HCT116 (cell line): ENCODE data around the gene PPP1R10. TPM values are rescaled to one million over a fixed set of nuclear protein-coding genes. Genes with fewer than 3 reads are reported as not detected.

Source experiments
- ATAC-seq: fragments of 200-7000 bp; cut with Tn5 transposase; 2 replicates; pipeline ENCODE4 v1.9.1; 2020; ENCODE audit warnings: mild to moderate bottlenecking, moderate library complexity
- BruUV-seq: library from RNA; stranded (reverse); fragments of 400-500 nt; replicated peaks from 2 replicates; lab custom pipeline; 2021; lab: Mats Ljungman, UMichigan
- CTCF ChIA-PET: fragments of 300-600 bp; sonication (Branson Sonifier 250); formaldehyde crosslinking; loops from one replicate; lab custom pipeline; 2021; ENCODE audit warnings: antibody characterized with exemption; lab: Charles Lee
- POLR2A ChIA-PET: fragments of 300-600, 350-600 bp; sonication (Branson Sonifier 250); formaldehyde crosslinking; loops from one replicate; lab custom pipeline; 2021; ENCODE audit warnings: antibody characterized with exemption; lab: Charles Lee
- RAD21 ChIA-PET, 2 experiments: fragments of 300-600 bp; sonication (Branson Sonifier 250); formaldehyde crosslinking; loops; one replicate each; lab custom pipeline; 2023; ENCODE audit warnings: low total read pairs in 2 of 2; ENCODE audit not compliant: uncharacterized antibody in 2 of 2, unreplicated experiment in 2 of 2, low non-redundant PET in 1 of 2; lab: Charles Lee
- DNase-seq: peaks from one replicate; pipeline ENCODE4 v3.0.0-alpha.2; 2010; ENCODE audit warnings: low read depth, low spot score
- H2AFZ ChIP-seq: fragments of 200-600 bp; shearing (Covaris generic), sonication (generic); 2 replicates; pipeline ENCODE4 v1.6.1; 2017; ENCODE audit warnings: low read depth, mixed run types, mixed read lengths, antibody characterized with exemption, low read length; ENCODE audit not compliant: poor library complexity, severe bottlenecking
- H3K27ac ChIP-seq: 2 replicates; pipeline ENCODE4 v1.5.1; 2012; ENCODE audit warnings: low read depth, low read length
- H3K27me3 ChIP-seq: fragments of 200-600 bp; sonication (generic); 2 replicates; pipeline ENCODE4 v1.6.1; 2016; ENCODE audit warnings: mixed run types, low read length, mixed read lengths; ENCODE audit not compliant: insufficient read depth
- H3K36me3 ChIP-seq, 2 experiments: fragments of 200-500 bp in 1 of 2; fragments of 200-600 bp in 1 of 2; sonication (Bioruptor generic) in 1 of 2; sonication (generic) in 1 of 2; 2 replicates each; pipeline versions ENCODE4 v1.5.1 to v1.6.1; 2014 to 2016; ENCODE audit warnings: low read length in 2 of 2, inconsistent platforms in 1 of 2, mixed read lengths in 1 of 2, mixed run types in 1 of 2; ENCODE audit not compliant: insufficient read depth in 2 of 2, control insufficient read depth in 1 of 2
- H3K4me1 ChIP-seq, 2 experiments: fragments of 200-600 bp in 1 of 2; sonication (generic) in 1 of 2; 2 replicates each; pipeline versions ENCODE4 v1.5.1 to v1.6.1; 2012 to 2017; ENCODE audit warnings: low read length in 2 of 2, inconsistent platforms in 1 of 2, mild to moderate bottlenecking in 1 of 2, mixed read lengths in 1 of 2, mixed run types in 1 of 2, moderate library complexity in 1 of 2; ENCODE audit not compliant: insufficient read depth in 2 of 2, control insufficient read depth in 1 of 2
- H3K4me2 ChIP-seq: fragments of 200-600 bp; sonication (generic); 2 replicates; pipeline ENCODE4 v1.6.1; 2017; ENCODE audit warnings: mixed run types, low read length, mixed read lengths
- H3K4me3 ChIP-seq, 2 experiments: fragments of 200-600 bp in 1 of 2; sonication (generic) in 1 of 2; replicated peaks in 1 of 2; 2 replicates each; pipeline ENCODE4 v1.5.1; 2011 to 2016; ENCODE audit warnings: low read length in 2 of 2, control low read depth in 1 of 2, low read depth in 1 of 2, mild to moderate bottlenecking in 1 of 2, mixed read lengths in 1 of 2, mixed run types in 1 of 2
- H3K79me2 ChIP-seq: fragments of 200-600 bp; sonication (generic); 2 replicates; pipeline ENCODE4 v1.6.1; 2017; ENCODE audit warnings: mild to moderate bottlenecking, mixed run types, low read length, moderate library complexity, mixed read lengths; ENCODE audit not compliant: insufficient read depth
- H3K9ac ChIP-seq: fragments of 200-600 bp; sonication (generic); 2 replicates; pipeline ENCODE4 v1.6.1; 2016; ENCODE audit warnings: low read length, mixed read lengths
- H3K9me2 ChIP-seq: fragments of 200-600 bp; sonication (generic), shearing (Covaris generic); 2 replicates; pipeline ENCODE4 v1.6.1; 2017; ENCODE audit warnings: mixed run types, mild to moderate bottlenecking, moderate library complexity; ENCODE audit not compliant: insufficient read depth
- H3K9me3 ChIP-seq, 2 experiments: fragments of 200-500 bp in 1 of 2; fragments of 200-600 bp in 1 of 2; sonication (Bioruptor generic) in 1 of 2; sonication (generic) in 1 of 2; 2 replicates each; pipeline ENCODE4 v1.6.1; 2014 to 2017; ENCODE audit warnings: low read length in 2 of 2, mixed read lengths in 2 of 2, inconsistent platforms in 1 of 2, low read depth in 1 of 2, mild to moderate bottlenecking in 1 of 2, mixed run types in 1 of 2, moderate library complexity in 1 of 2; ENCODE audit not compliant: control insufficient read depth in 1 of 2, insufficient read depth in 1 of 2
- H4K20me1 ChIP-seq: fragments of 200-600 bp; sonication (generic), shearing (Covaris generic); 2 replicates; pipeline ENCODE4 v1.6.1; 2017; ENCODE audit warnings: mixed run types, mild to moderate bottlenecking, moderate library complexity; ENCODE audit not compliant: insufficient read depth
- CBX3 ChIP-seq: IDR thresholded peaks from 2 replicates; pipeline ENCODE4 v1.6.1; 2012; ENCODE audit warnings: low read depth
- CEBPB ChIP-seq: IDR thresholded peaks from 2 replicates; pipeline ENCODE4 v1.6.1; 2012; ENCODE audit warnings: low read depth
- EGR1 ChIP-seq: IDR thresholded peaks from 2 replicates; pipeline ENCODE4 v1.6.1; 2012; ENCODE audit warnings: low read depth
- ELF1 ChIP-seq: IDR thresholded peaks from 2 replicates; pipeline ENCODE4 v1.6.1; 2012; ENCODE audit warnings: low read depth, borderline replicate concordance
- EZH2 ChIP-seq: fragments of 200-600 bp; sonication (generic); IDR thresholded peaks from 2 replicates; pipeline ENCODE4 v1.6.1; 2017; ENCODE audit warnings: antibody characterized with exemption, mixed run types
- EZH2phosphoT487 ChIP-seq: fragments of 200-600 bp; IDR thresholded peaks from 2 replicates; pipeline ENCODE4 v1.6.1; 2018; ENCODE audit warnings: antibody characterized with exemption, borderline replicate concordance
- FOSL1 ChIP-seq: IDR thresholded peaks from 2 replicates; pipeline ENCODE4 v1.6.1; 2012; ENCODE audit warnings: low read depth
- JUND ChIP-seq: IDR thresholded peaks from 2 replicates; pipeline ENCODE4 v1.6.1; 2012
- POLR2A ChIP-seq: IDR thresholded peaks from 2 replicates; pipeline ENCODE4 v1.7.0; 2011; ENCODE audit warnings: borderline replicate concordance; ENCODE audit not compliant: insufficient read depth, insufficient read length; ENCODE audit errors: extremely low read depth
- RAD21 ChIP-seq: IDR thresholded peaks from 2 replicates; pipeline ENCODE4 v1.6.1; 2012; ENCODE audit warnings: low read depth, mild to moderate bottlenecking
- REST ChIP-seq: IDR thresholded peaks from 2 replicates; pipeline ENCODE4 v1.6.1; 2012; ENCODE audit warnings: low read depth
- SIN3A ChIP-seq: IDR thresholded peaks from 2 replicates; pipeline ENCODE4 v1.6.1; 2012; ENCODE audit warnings: low read depth
- SP1 ChIP-seq: IDR thresholded peaks from 2 replicates; pipeline ENCODE4 v1.6.1; 2012; ENCODE audit warnings: low read depth
- SRF ChIP-seq: IDR thresholded peaks from 2 replicates; pipeline ENCODE4 v1.6.1; 2012; ENCODE audit warnings: low read depth
- TCF7L2 ChIP-seq: IDR thresholded peaks from 2 replicates; pipeline ENCODE4 v1.7.0; 2011; ENCODE audit warnings: borderline replicate concordance, inconsistent platforms; ENCODE audit not compliant: insufficient read depth, insufficient read length; ENCODE audit errors: extremely low read depth
- ZFX ChIP-seq: fragments of 450-650 bp; IDR thresholded peaks from 2 replicates; pipeline ENCODE4 v1.6.1; 2017
- ZNF274 ChIP-seq: fragments of 200-500 bp; sonication (Bioruptor generic); IDR thresholded peaks from 2 replicates; pipeline ENCODE4 v1.6.1; 2014; ENCODE audit warnings: mild to moderate bottlenecking, low read depth, low read length, inconsistent platforms
- intact Hi-C: fragments of 100-400 bp; cut with micrococcal nuclease; formaldehyde crosslinking; loops from 2 replicates; pipeline ENCODE4 v1.10.0; 2022
- total RNA-seq: library from RNA; stranded (reverse); gene quantifications from one replicate; pipeline ENCODE4 v1.2.1, GENCODE V29; 2021; ENCODE audit not compliant: unreplicated experiment
- TF ChIP-seq, protein P1 (sequence below), 3 experiments: fragments of 200-600 bp in 1 of 3; sonication (generic) in 1 of 3; IDR thresholded peaks in 2 of 3; conservative IDR thresholded peaks in 1 of 3; 2 replicates each; pipeline ENCODE4 v1.5.1; 2012 to 2017; ENCODE audit warnings: low read depth in 2 of 3, low read length in 2 of 3, antibody characterized with exemption in 1 of 3, borderline replicate concordance in 1 of 3, control low read depth in 1 of 3, mild to moderate bottlenecking in 1 of 3, mixed read lengths in 1 of 3, mixed run types in 1 of 3, moderate library complexity in 1 of 3; ENCODE audit not compliant: insufficient read depth in 1 of 3
- TF ChIP-seq, protein P2 (sequence below): IDR thresholded peaks from 2 replicates; pipeline ENCODE4 v1.6.1; 2012

Gene PPP1R10
- total RNA-seq, 1 experiment from 2014 or later: 104 TPM

DNA sequence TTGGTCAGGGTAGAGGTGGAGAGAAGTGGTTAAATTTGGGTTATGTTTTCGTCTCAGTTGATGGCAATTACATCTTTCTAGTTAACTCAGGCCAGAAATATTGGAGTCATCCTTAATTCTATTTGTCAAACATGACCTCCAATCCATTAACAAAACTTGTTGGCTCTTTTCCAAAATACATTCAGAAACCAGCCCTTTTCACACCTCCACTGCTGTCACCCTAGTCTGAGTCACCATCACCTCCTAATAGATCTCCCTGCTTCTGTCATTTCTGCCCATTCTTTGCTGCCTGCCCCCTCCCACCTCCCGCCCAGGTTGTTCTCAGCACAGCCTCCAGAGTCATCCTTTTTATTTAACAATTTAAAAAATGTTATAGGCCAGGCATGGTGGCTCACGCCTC, 48.8 kb downstream of the PPP1R10 start (continued):
- TF ChIP-seq, protein P1, sequence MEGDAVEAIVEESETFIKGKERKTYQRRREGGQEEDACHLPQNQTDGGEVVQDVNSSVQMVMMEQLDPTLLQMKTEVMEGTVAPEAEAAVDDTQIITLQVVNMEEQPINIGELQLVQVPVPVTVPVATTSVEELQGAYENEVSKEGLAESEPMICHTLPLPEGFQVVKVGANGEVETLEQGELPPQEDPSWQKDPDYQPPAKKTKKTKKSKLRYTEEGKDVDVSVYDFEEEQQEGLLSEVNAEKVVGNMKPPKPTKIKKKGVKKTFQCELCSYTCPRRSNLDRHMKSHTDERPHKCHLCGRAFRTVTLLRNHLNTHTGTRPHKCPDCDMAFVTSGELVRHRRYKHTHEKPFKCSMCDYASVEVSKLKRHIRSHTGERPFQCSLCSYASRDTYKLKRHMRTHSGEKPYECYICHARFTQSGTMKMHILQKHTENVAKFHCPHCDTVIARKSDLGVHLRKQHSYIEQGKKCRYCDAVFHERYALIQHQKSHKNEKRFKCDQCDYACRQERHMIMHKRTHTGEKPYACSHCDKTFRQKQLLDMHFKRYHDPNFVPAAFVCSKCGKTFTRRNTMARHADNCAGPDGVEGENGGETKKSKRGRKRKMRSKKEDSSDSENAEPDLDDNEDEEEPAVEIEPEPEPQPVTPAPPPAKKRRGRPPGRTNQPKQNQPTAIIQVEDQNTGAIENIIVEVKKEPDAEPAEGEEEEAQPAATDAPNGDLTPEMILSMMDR (IDR thresholded peaks at IDR 0.05 in 2 of 3, conservative IDR thresholded peaks at IDR 0.05 in 1 of 3; ENCODE audit: borderline replicate concordance in 1 of 3, insufficient read depth in 1 of 3, low read depth in 2 of 3, low read length in 2 of 3): no peak
- TF ChIP-seq CBX3 (no peak), EGR1 (no peak), ELF1 (no peak), EZH2 (no peak)
- TF ChIP-seq, all 23 proteins: peak for 0

DNA sequence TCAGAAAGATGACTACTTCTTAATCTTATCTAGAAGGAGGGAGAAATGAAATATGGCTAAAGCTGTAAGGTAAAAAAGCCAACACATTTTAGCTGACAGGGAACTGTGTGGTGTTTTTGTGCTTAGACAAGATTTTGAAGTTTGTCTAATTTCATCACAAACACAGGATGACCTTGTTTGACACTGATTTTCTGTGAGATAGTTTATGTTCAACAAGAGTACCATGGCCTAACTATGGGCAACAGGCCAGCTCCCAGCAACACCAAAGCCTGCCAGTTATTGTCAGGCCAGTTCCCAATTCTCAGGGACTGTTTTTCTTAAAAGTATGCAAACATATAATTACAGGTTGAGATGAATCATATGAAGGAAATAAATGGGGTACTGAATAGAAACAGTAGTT, 51.3 kb downstream of the PPP1R10 start:
- no peak overlapping the region for H3K4me3 ChIP-seq
- no peak for DNase-seq
- no peaks in the 10 kb centered on the region for H4K20me1 ChIP-seq
- ChIA-PET CTCF (interaction anchor here (0.7 kb wide), 1 partner anchor 165 kb away, joined by 3 read pairs; no protein-coding TSS in a partner anchor), RAD21 (no interaction called here), POLR2A (interaction anchor here (0.9 kb wide), 1 partner anchor 49 kb away, joined by 3 read pairs; no protein-coding TSS in a partner anchor)
- H3K27me3 ChIP-seq: no peaks in the 10 kb centered on the region
- H3K79me2 ChIP-seq: no peaks in the 10 kb centered on the region; the same call in 1 of the 2 replicates
- ATAC-seq: no peak
- intact Hi-C loops: no loop called here
- no peak overlapping the region for H3K4me2 ChIP-seq
- H2AFZ ChIP-seq: no peak overlapping the region
- peaks cover 3 to 9% of the 10 kb centered on the region in 2 experiments; a peak in 2 of 4 replicates for H3K4me1 ChIP-seq
- no peaks in the 10 kb centered on the region for H3K9me3 ChIP-seq
- H3K36me3 ChIP-seq: peaks cover 0 to 16% of the 10 kb centered on the region in 2 experiments; a peak in 2 of 4 replicates
- H3K9ac ChIP-seq: no peak overlapping the region
- no peaks in the 10 kb centered on the region for H3K9me2 ChIP-seq
- no TSS peak for BruUV-seq
- H3K27ac ChIP-seq: no peak overlapping the region
- TF ChIP-seq ZNF274: no peak
- TF ChIP-seq EGR1: no peak
- no peak for TF ChIP-seq ZFX
- TF ChIP-seq RAD21: no peak
- TF ChIP-seq FOSL1: no peak
- no peak for TF ChIP-seq SP1
- TF ChIP-seq ELF1: no peak
- no peak for TF ChIP-seq CEBPB
- TF ChIP-seq POLR2A: no peak
- TF ChIP-seq, protein P1 (IDR thresholded peaks at IDR 0.05 in 2 of 3, conservative IDR thresholded peaks at IDR 0.05 in 1 of 3; ENCODE audit: borderline replicate concordance in 1 of 3, insufficient read depth in 1 of 3, low read depth in 2 of 3, low read length in 2 of 3): no peak
- no peak for TF ChIP-seq SRF
- TF ChIP-seq EZH2: no peak
- TF ChIP-seq SIN3A: no peak
- no peak for TF ChIP-seq EZH2phosphoT487
- TF ChIP-seq, protein P2, sequence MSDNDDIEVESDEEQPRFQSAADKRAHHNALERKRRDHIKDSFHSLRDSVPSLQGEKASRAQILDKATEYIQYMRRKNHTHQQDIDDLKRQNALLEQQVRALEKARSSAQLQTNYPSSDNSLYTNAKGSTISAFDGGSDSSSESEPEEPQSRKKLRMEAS: no peak
- TF ChIP-seq TCF7L2: no peak
- TF ChIP-seq JUND: no peak
- no peak for TF ChIP-seq CBX3
- TF ChIP-seq REST: no peak
